IMR-90 (cell line): ENCODE measurements around the gene SVOPL. TPM values are rescaled to one million over a fixed set of nuclear protein-coding genes. Genes with fewer than 3 reads are reported as not detected.

ENCODE experiments used
- ATAC-seq: fragments of 200-7000 bp; cut with Tn5 transposase; 2 replicates; pipeline ENCODE4 v1.9.1; 2020; ENCODE audit warnings: low read depth, mild to moderate bottlenecking, moderate library complexity
- BruUV-seq: library from RNA; stranded (reverse); fragments of 400-500 nt; replicated peaks from 2 replicates; lab custom pipeline; 2021; lab: Mats Ljungman, UMichigan
- CTCF ChIA-PET: fragments of 300-600 bp; formaldehyde crosslinking; extraction: SDS; loops from one replicate; lab custom pipeline; 2021; ENCODE audit warnings: antibody characterized with exemption; lab: Yijun Ruan, JAX
- POLR2A ChIA-PET: fragments of 300-600 bp; sonication (Branson Sonifier 250); formaldehyde crosslinking; loops from one replicate; lab custom pipeline; 2022; ENCODE audit warnings: antibody characterized with exemption; ENCODE audit not compliant: unreplicated experiment; lab: Charles Lee
- DNase-seq: peaks from one replicate; pipeline ENCODE4 v3.0.0; 2013
- H2AFZ ChIP-seq: replicated peaks from 2 replicates; pipeline ENCODE3; 2013; ENCODE audit warnings: low read length, mild to moderate bottlenecking; ENCODE audit not compliant: poor library complexity
- H2AK5ac ChIP-seq: 2 replicates; pipeline ENCODE4 v1.6.1; 2013; ENCODE audit warnings: low read depth, low read length, inconsistent platforms
- H2AK9ac ChIP-seq: replicated peaks from 2 replicates; pipeline ENCODE3; 2013; ENCODE audit warnings: mild to moderate bottlenecking, low read depth, low read length, moderate library complexity; ENCODE audit not compliant: poor library complexity
- H2BK120ac ChIP-seq: 2 replicates; pipeline ENCODE4 v1.6.1; 2013; ENCODE audit warnings: low read depth, low read length, inconsistent platforms
- H2BK15ac ChIP-seq: 3 replicates; pipeline ENCODE4 v1.6.1; 2013; ENCODE audit warnings: low read depth, low read length, inconsistent platforms
- H2BK20ac ChIP-seq: 2 replicates; pipeline ENCODE4 v1.6.1; 2013; ENCODE audit warnings: low read depth, mild to moderate bottlenecking, inconsistent platforms, low read length, moderate library complexity
- H2BK5ac ChIP-seq: 2 replicates; pipeline ENCODE4 v1.6.1; 2013; ENCODE audit warnings: mild to moderate bottlenecking, low read depth, low read length, inconsistent platforms; ENCODE audit not compliant: poor library complexity, severe bottlenecking
- H3K14ac ChIP-seq: replicated peaks from 2 replicates; pipeline ENCODE4 v1.6.1; 2013; ENCODE audit warnings: low read depth, low read length, inconsistent platforms
- H3K18ac ChIP-seq: 2 replicates; pipeline ENCODE4 v1.6.1; 2013; ENCODE audit warnings: low read depth, low read length, control low read depth
- H3K23ac ChIP-seq: 2 replicates; pipeline ENCODE4 v1.6.1; 2013; ENCODE audit warnings: low read depth, low read length, inconsistent platforms
- H3K27ac ChIP-seq: 2 replicates; pipeline ENCODE4 v1.5.1; 2013; ENCODE audit warnings: mild to moderate bottlenecking, control low read depth, low read length; ENCODE audit not compliant: insufficient read depth
- H3K27me3 ChIP-seq: 2 replicates; pipeline ENCODE4 v1.6.1; 2013; ENCODE audit warnings: low read length; ENCODE audit not compliant: control insufficient read depth, insufficient read depth
- H3K36me3 ChIP-seq: 2 replicates; pipeline ENCODE4 v1.6.1; 2013; ENCODE audit warnings: low read length, mixed read lengths; ENCODE audit not compliant: control insufficient read depth, insufficient read depth
- H3K4ac ChIP-seq: 2 replicates; pipeline ENCODE4 v1.6.1; 2013; ENCODE audit warnings: low read depth, low read length, inconsistent platforms
- H3K4me1 ChIP-seq: 2 replicates; pipeline ENCODE4 v1.6.1; 2013; ENCODE audit warnings: low read length, mixed read lengths; ENCODE audit not compliant: control insufficient read depth, insufficient read depth
- H3K4me2 ChIP-seq: 2 replicates; pipeline ENCODE4 v1.6.1; 2013; ENCODE audit warnings: low read depth, mild to moderate bottlenecking, control low read depth, low read length, moderate library complexity
- H3K4me3 ChIP-seq: 2 replicates; pipeline ENCODE4 v1.5.1; 2013; ENCODE audit warnings: low read depth, mild to moderate bottlenecking, control low read depth, low read length, moderate library complexity; ENCODE audit not compliant: insufficient read depth
- H3K56ac ChIP-seq: 2 replicates; pipeline ENCODE4 v1.6.1; 2013; ENCODE audit warnings: low read length, inconsistent platforms; ENCODE audit not compliant: insufficient read depth; ENCODE audit errors: extremely low read depth
- H3K79me1 ChIP-seq, 2 experiments: 2 replicates each; pipeline ENCODE4 v1.6.1; 2013; ENCODE audit warnings: low read length in 2 of 2, inconsistent platforms in 1 of 2, low read depth in 1 of 2
- H3K9ac ChIP-seq: 2 replicates; pipeline ENCODE4 v1.6.1; 2013; ENCODE audit warnings: low read depth, low read length, control low read depth
- H3K9me1 ChIP-seq: 2 replicates; pipeline ENCODE4 v1.6.1; 2013; ENCODE audit warnings: low read length, inconsistent platforms; ENCODE audit not compliant: insufficient read depth
- H3K9me3 ChIP-seq: 2 replicates; pipeline ENCODE4 v1.6.1; 2013; ENCODE audit warnings: low read length; ENCODE audit not compliant: control insufficient read depth, insufficient read depth
- H4K20me1 ChIP-seq: 2 replicates; pipeline ENCODE4 v1.6.1; 2013; ENCODE audit warnings: low read length, inconsistent platforms; ENCODE audit not compliant: insufficient read depth
- H4K5ac ChIP-seq: 2 replicates; pipeline ENCODE4 v1.6.1; 2013; ENCODE audit warnings: mild to moderate bottlenecking, low read depth, low read length, control low read depth
- H4K8ac ChIP-seq, 2 experiments: 2 replicates each; pipeline ENCODE4 v1.6.1; 2013; ENCODE audit warnings: low read depth in 2 of 2, low read length in 2 of 2, control low read depth in 1 of 2, inconsistent platforms in 1 of 2
- H4K91ac ChIP-seq: 2 replicates; pipeline ENCODE4 v1.6.1; 2013; ENCODE audit warnings: low read depth, low read length, inconsistent platforms; ENCODE audit not compliant: insufficient read depth
- BHLHE40 ChIP-seq: fragments of 150-350 bp; IDR thresholded peaks from 2 replicates; pipeline ENCODE4 v1.6.1; 2016; ENCODE audit warnings: mild to moderate bottlenecking, low read depth, low read length
- CEBPB ChIP-seq: IDR thresholded peaks from 2 replicates; pipeline ENCODE4 v1.6.1; 2012; ENCODE audit warnings: low read depth, low read length, improper control_type of control experiment
- CHD1 ChIP-seq: IDR thresholded peaks from 2 replicates; pipeline ENCODE4 v1.6.1; 2012; ENCODE audit warnings: low read depth, low read length, improper control_type of control experiment
- CTCF ChIP-seq: conservative IDR thresholded peaks from 2 replicates; pipeline ENCODE4 v1.5.1; 2012; ENCODE audit warnings: mild to moderate bottlenecking, low read depth, low read length, improper control_type of control experiment
- ELK1 ChIP-seq: fragments of 150-350 bp; IDR thresholded peaks from 2 replicates; pipeline ENCODE4 v1.6.1; 2016; ENCODE audit warnings: low read depth, mild to moderate bottlenecking, low read length, moderate library complexity, borderline replicate concordance
- FOS ChIP-seq: fragments of 150-350 bp; IDR thresholded peaks from 2 replicates; pipeline ENCODE4 v1.6.1; 2016; ENCODE audit warnings: low read depth, low read length
- MAFK ChIP-seq: IDR thresholded peaks from 2 replicates; pipeline ENCODE4 v1.6.1; 2012; ENCODE audit warnings: low read depth, low read length, improper control_type of control experiment
- MAZ ChIP-seq: IDR thresholded peaks from 2 replicates; pipeline ENCODE4 v1.6.1; 2012; ENCODE audit warnings: low read depth, mild to moderate bottlenecking, low read length, improper control_type of control experiment, moderate library complexity, borderline replicate concordance
- MXI1 ChIP-seq: IDR thresholded peaks from 2 replicates; pipeline ENCODE4 v1.6.1; 2012; ENCODE audit warnings: low read depth, mild to moderate bottlenecking, low read length, moderate library complexity, borderline replicate concordance
- NFE2L2 ChIP-seq: fragments of 150-350 bp; IDR thresholded peaks from 2 replicates; pipeline ENCODE4 v1.6.1; 2016; ENCODE audit warnings: low read depth, mild to moderate bottlenecking, low read length
- POLR2A ChIP-seq: IDR thresholded peaks from 2 replicates; pipeline ENCODE4 v1.6.1; 2012; ENCODE audit warnings: mild to moderate bottlenecking, low read depth, low read length
- RAD21 ChIP-seq: IDR thresholded peaks from 2 replicates; pipeline ENCODE4 v1.6.1; 2012; ENCODE audit warnings: low read length, improper control_type of control experiment
- RCOR1 ChIP-seq: IDR thresholded peaks from 2 replicates; pipeline ENCODE4 v1.6.1; 2012; ENCODE audit warnings: mild to moderate bottlenecking, low read length, improper control_type of control experiment; ENCODE audit not compliant: insufficient replicate concordance
- RFX5 ChIP-seq: IDR thresholded peaks from 2 replicates; pipeline ENCODE4 v1.8.0; 2012; ENCODE audit warnings: low read depth, mild to moderate bottlenecking, low read length, moderate library complexity
- SMC3 ChIP-seq: fragments of 150-350 bp; IDR thresholded peaks from 2 replicates; pipeline ENCODE4 v1.6.1; 2016; ENCODE audit warnings: low read depth, mild to moderate bottlenecking, antibody characterized with exemption, low read length, moderate library complexity
- USF2 ChIP-seq: fragments of 150-350 bp; IDR thresholded peaks from 2 replicates; pipeline ENCODE4 v1.6.1; 2017; ENCODE audit warnings: mild to moderate bottlenecking, antibody characterized with exemption, low read length, low read depth
- WGBS, 2 experiments: methylation state at CpG; one replicate each; pipeline versions ENCODE4 v1.1.5 to v1.1.7; 2013; ENCODE audit warnings: missing lambda C conversion rate in 2 of 2; ENCODE audit not compliant: insufficient read length in 1 of 2; ENCODE audit errors: extremely low coverage in 2 of 2; 5-methylcytosine and 5-hydroxymethylcytosine counted together
- dilution Hi-C: fragments of 300-500 bp; cut with HindIII; formaldehyde crosslinking; loops from one replicate; pipeline ENCODE4 v1.14.3; 2018; ENCODE audit warnings: low sequenced_read_pairs; ENCODE audit not compliant: unreplicated experiment
- in situ Hi-C: fragments of 300-500 bp; cut with MboI; formaldehyde crosslinking; loops from 3 replicates; pipeline ENCODE4 v1.14.3; 2019; ENCODE audit warnings: low sequenced_read_pairs, inconsistent platforms, mixed read lengths
- intact Hi-C: fragments of 100-400 bp; cut with micrococcal nuclease; formaldehyde crosslinking; loops from 2 replicates; pipeline ENCODE4 v1.10.0; 2022
- polyA plus RNA-seq, 3 experiments: library from polyadenylated mRNA; depleted of rRNA; stranded (reverse); fragments of >200 nt; gene quantifications; 2 replicates each; pipeline ENCODE4 v1.2.3, GENCODE V29; 2012; ENCODE audit warnings: low replicate concordance in 1 of 3
- total RNA-seq: library from RNA; depleted of rRNA; stranded (reverse); fragments of >200 nt; gene quantifications from 2 replicates; pipeline ENCODE4 v1.2.3, GENCODE V29; 2012

The SVOPL gene
- total and polyA plus RNA-seq, 2 of the 4 experiments (the other 2 are of a cell fraction), result not detected

DNA sequence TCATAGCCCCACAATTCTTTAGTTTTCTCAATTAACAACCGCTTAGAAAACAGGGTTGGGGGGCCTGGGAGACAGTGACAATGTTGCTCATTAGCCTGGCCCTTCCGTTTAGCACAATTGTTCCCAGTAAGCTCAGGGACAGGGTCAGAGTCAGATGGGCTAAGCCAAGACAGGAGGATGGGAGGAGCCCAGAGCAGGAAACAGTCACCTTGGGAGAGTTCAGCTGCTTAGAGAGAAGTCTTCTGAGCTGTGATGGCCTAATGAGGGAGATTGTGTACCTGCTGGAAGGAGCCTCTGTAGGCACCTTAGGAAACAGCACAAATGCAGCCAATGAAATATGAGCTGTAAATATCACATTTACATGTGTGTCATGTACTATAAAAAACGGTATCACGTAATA, 35.9 kb downstream of the SVOPL start:
- POLR2A ChIA-PET, result no interaction called here
- TF ChIP-seq SMC3 (no peak), RAD21 (no peak), FOS (no peak), CEBPB (no peak), BHLHE40 (no peak), USF2 (no peak), MXI1 (no peak), ELK1 (no peak), POLR2A (no peak), NFE2L2 (no peak), CTCF (no peak), CHD1 (no peak), MAFK (no peak), RFX5 (no peak), RCOR1 (no peak), MAZ (no peak)
- dilution Hi-C loops, result no loop called here

More for the DNA sequence above, 35.9 kb downstream of the SVOPL start:
- CTCF ChIA-PET, result no interaction called here
- Histone ChIP-seq H4K5ac (no peak overlapping the region), H2BK5ac (no peak overlapping the region), H3K4me3 (no peak overlapping the region), H4K20me1 (no peaks in the 10 kb centered on the region), H3K27ac (no peak overlapping the region), H2BK15ac (no peak overlapping the region), H3K14ac (no peak overlapping the region), H4K91ac (no peak overlapping the region), H3K23ac (no peak overlapping the region), H3K36me3 (no peaks in the 10 kb centered on the region), H3K9ac (no peak overlapping the region), H3K18ac (no peak overlapping the region), H3K27me3 (no peaks in the 10 kb centered on the region), H3K9me3 (peaks cover 3% of the 10 kb centered on the region; the same call in 1 of the 2 replicates), H2AK9ac (no peak overlapping the region), H3K9me1 (no peaks in the 10 kb centered on the region), H2BK120ac (no peak overlapping the region), H2AFZ (no peak overlapping the region), H3K79me1 (no peaks in the 10 kb centered on the region), H3K56ac (no peak overlapping the region), H3K4me1 (no peaks in the 10 kb centered on the region), H3K4me2 (no peak overlapping the region), H2AK5ac (no peak overlapping the region), H4K8ac (no peak overlapping the region), H3K4ac (no peak overlapping the region), H2BK20ac (no peak overlapping the region)
- DNase-seq (no peak), ATAC-seq (no peak)
- no CpG with 5 or more reads among the region's 4 CpGs for WGBS, 2 experiments
- no TSS peak for BruUV-seq
- in situ Hi-C loops (no loop called here), intact Hi-C loops (no loop called here)
